Ovary (tissue), 3 donors: ENCODE results near the gene ARID1B.

ENCODE experiments used
- EP300 ChIP-seq: sonication (generic); formaldehyde crosslinking; IDR thresholded peaks from one replicate; pipeline ENCODE4 v1.6.1; 2017; ENCODE audit warnings: antibody characterized with exemption
- POLR2A ChIP-seq: fragments of 450-650 bp; IDR thresholded peaks from one replicate; pipeline ENCODE4 v1.6.1; 2017; ENCODE audit warnings: antibody characterized with exemption, mild to moderate bottlenecking, moderate library complexity
- TF ChIP-seq, protein P1 (sequence below), 3 donors: fragments of 450-650 bp in 2 of 3; fragments of 200-600 bp in 1 of 3; IDR thresholded peaks; one replicate each; pipeline versions ENCODE4 v1.5.1 to v1.8.0; 2016 to 2022; ENCODE audit warnings: antibody characterized with exemption in 3 of 3, mild to moderate bottlenecking in 1 of 3
- donor health status: DM: no; HTN: no; CAD: no.

DNA sequence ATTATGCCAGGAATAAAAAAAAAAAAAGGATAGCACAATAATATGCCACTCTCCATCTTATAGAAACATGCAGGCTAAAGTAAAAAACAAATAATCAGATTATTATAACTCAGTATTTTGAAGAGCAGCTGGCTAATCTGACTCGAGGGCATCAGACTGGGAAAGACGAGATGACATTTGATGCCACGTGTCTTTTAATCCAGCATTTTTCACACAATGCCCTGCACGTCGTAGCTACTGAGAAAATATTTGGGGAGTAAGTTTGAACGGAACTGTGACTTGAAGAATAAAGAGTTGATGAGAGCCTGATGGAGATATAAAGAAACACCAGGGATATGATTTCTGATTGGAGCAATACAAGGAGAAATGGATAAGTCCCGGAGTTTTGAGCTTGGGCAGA, 237.7 kb downstream of the ARID1B start:
- TF ChIP-seq, protein P1, sequence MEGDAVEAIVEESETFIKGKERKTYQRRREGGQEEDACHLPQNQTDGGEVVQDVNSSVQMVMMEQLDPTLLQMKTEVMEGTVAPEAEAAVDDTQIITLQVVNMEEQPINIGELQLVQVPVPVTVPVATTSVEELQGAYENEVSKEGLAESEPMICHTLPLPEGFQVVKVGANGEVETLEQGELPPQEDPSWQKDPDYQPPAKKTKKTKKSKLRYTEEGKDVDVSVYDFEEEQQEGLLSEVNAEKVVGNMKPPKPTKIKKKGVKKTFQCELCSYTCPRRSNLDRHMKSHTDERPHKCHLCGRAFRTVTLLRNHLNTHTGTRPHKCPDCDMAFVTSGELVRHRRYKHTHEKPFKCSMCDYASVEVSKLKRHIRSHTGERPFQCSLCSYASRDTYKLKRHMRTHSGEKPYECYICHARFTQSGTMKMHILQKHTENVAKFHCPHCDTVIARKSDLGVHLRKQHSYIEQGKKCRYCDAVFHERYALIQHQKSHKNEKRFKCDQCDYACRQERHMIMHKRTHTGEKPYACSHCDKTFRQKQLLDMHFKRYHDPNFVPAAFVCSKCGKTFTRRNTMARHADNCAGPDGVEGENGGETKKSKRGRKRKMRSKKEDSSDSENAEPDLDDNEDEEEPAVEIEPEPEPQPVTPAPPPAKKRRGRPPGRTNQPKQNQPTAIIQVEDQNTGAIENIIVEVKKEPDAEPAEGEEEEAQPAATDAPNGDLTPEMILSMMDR (IDR thresholded peaks at IDR 0.05) = no peak
- TF ChIP-seq POLR2A (no peak), EP300 (no peak)
